SU-DHL-6 (cell line): Measurements from ENCODE around the gene GLOD5.

Source experiments
- H2AFZ ChIP-seq: fragments of 200-600 bp; sonication (generic); 2 replicates; pipeline ENCODE4 v1.6.1; 2014; ENCODE audit warnings: low read depth, mild to moderate bottlenecking, moderate library complexity, mixed read lengths, antibody characterized with exemption, low read length; ENCODE audit not compliant: severe bottlenecking
- H3F3A ChIP-seq: fragments of 200-600 bp; shearing (Covaris generic); 2 replicates; pipeline ENCODE4 v1.6.0; 2016; ENCODE audit warnings: antibody characterized with exemption, mild to moderate bottlenecking; ENCODE audit not compliant: insufficient read depth
- H3K27ac ChIP-seq: fragments of 200-600 bp; sonication (generic); 2 replicates; pipeline ENCODE4 v1.5.1; 2016; ENCODE audit warnings: low read depth, mild to moderate bottlenecking, low read length, moderate library complexity, mixed read lengths
- H3K27me3 ChIP-seq: fragments of 200-600 bp; sonication (generic), shearing (Covaris generic); 2 replicates; pipeline ENCODE4 v1.6.0; 2014; ENCODE audit warnings: mild to moderate bottlenecking, low read length
- H3K36me3 ChIP-seq: fragments of 200-600 bp; sonication (generic); 2 replicates; pipeline ENCODE4 v1.6.1; 2014; ENCODE audit warnings: mild to moderate bottlenecking, low read length, mixed read lengths
- H3K4me2 ChIP-seq: fragments of 300-600, 200-600 bp; shearing (Covaris generic), sonication (generic); 2 replicates; pipeline ENCODE4 v1.6.0; 2014; ENCODE audit warnings: low read length, low read depth, mild to moderate bottlenecking; ENCODE audit not compliant: poor library complexity, severe bottlenecking
- H3K4me3 ChIP-seq: fragments of 200-600 bp; sonication (generic); 2 replicates; pipeline ENCODE4 v1.5.1; 2014; ENCODE audit warnings: antibody characterized with exemption, low read length, mild to moderate bottlenecking, mixed read lengths; ENCODE audit not compliant: insufficient read depth, poor library complexity, severe bottlenecking
- H3K79me2 ChIP-seq: fragments of 200-600 bp; sonication (generic); 2 replicates; pipeline ENCODE4 v1.6.1; 2014; ENCODE audit warnings: mild to moderate bottlenecking, low read length, moderate library complexity; ENCODE audit not compliant: insufficient read depth
- H3K9ac ChIP-seq: fragments of 200-600 bp; sonication (generic); 2 replicates; pipeline ENCODE4 v1.7.0; 2014; ENCODE audit warnings: mild to moderate bottlenecking, low read length
- H3K9me2 ChIP-seq: fragments of 200-600 bp; sonication (generic); replicated peaks from 2 replicates; pipeline ENCODE4 v1.6.1; 2014; ENCODE audit warnings: low read length; ENCODE audit not compliant: insufficient read depth
- H3K9me3 ChIP-seq: fragments of 200-600 bp; sonication (generic); 2 replicates; pipeline ENCODE4 v1.6.1; 2014; ENCODE audit warnings: low read length, mixed read lengths; ENCODE audit not compliant: insufficient read depth
- H4K20me1 ChIP-seq: fragments of 200-600 bp; sonication (generic); 2 replicates; pipeline ENCODE4 v1.6.1; 2014; ENCODE audit warnings: low read depth, mild to moderate bottlenecking, antibody characterized with exemption, low read length, moderate library complexity, mixed read lengths
- CTCF ChIP-seq: fragments of 200-600 bp; sonication (generic); IDR thresholded peaks from one replicate; pipeline ENCODE4 v1.5.1; 2017; ENCODE audit warnings: antibody characterized with exemption, mild to moderate bottlenecking, low read length, moderate library complexity; ENCODE audit not compliant: insufficient read depth, poor library complexity, severe bottlenecking
- EZH2phosphoT487 ChIP-seq: fragments of 200-600 bp; sonication (generic), shearing (Covaris generic); conservative IDR thresholded peaks from 2 replicates; pipeline ENCODE4 v1.6.1; 2018; ENCODE audit warnings: mild to moderate bottlenecking, antibody characterized with exemption, low read length, moderate library complexity, mixed read lengths

The GLOD5 gene

DNA sequence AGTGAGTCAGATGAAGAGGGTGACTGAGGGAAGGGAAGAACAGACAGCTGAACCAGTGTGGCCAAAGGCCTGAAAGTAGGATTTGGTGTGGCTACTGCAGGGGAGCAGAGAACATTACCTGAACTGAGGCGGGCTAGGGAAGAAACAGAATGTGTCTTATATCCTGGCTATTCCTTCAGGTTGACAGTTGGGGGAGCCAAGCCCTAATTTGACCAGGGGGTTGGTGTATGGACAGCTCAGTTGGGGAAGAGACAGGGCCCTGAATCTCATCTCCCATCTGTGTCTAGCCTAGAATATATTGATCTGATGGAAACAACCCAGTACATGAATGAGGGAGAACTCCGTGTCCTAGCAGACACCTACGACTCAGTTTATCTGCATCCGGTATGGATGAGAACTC lies 44.5 kb downstream of the GLOD5 start:
- H2AFZ ChIP-seq: no peak overlapping the region
- H3K9me2 ChIP-seq: no peaks in the 10 kb centered on the region
- no peaks in the 10 kb centered on the region for H3K36me3 ChIP-seq
- H3K27me3 ChIP-seq: no peaks in the 10 kb centered on the region
- no peaks in the 10 kb centered on the region for H3K9me3 ChIP-seq
- TF ChIP-seq EZH2phosphoT487 (no peak), CTCF (no peak)
- no peaks in the 10 kb centered on the region for H4K20me1 ChIP-seq
- H3F3A ChIP-seq: no peaks in the 10 kb centered on the region
- H3K79me2 ChIP-seq: no peaks in the 10 kb centered on the region
- no peak overlapping the region for H3K4me2 ChIP-seq
- H3K4me3 ChIP-seq: no peak overlapping the region
- H3K27ac ChIP-seq: no peak overlapping the region
- no peak overlapping the region for H3K9ac ChIP-seq

- no peaks in the 10 kb centered on the region for H3K27me3 ChIP-seq
- H3K79me2 ChIP-seq: no peaks in the 10 kb centered on the region
- H3K4me3 ChIP-seq: no peak overlapping the region
- H3K9me2 ChIP-seq: no peaks in the 10 kb centered on the region
- H3K9ac ChIP-seq: no peak overlapping the region
- no peaks in the 10 kb centered on the region for H3K9me3 ChIP-seq
- H4K20me1 ChIP-seq: no peaks in the 10 kb centered on the region
- H2AFZ ChIP-seq: no peak overlapping the region
- no peak overlapping the region for H3K27ac ChIP-seq
- H3K4me2 ChIP-seq: no peak overlapping the region
- TF ChIP-seq EZH2phosphoT487 (no peak), CTCF (no peak)
- no peaks in the 10 kb centered on the region for H3F3A ChIP-seq
- H3K36me3 ChIP-seq: no peaks in the 10 kb centered on the region
These were observed 52.1 kb downstream of the GLOD5 start for GRCh38 chrX:48813644-48814043.

- H3K27ac ChIP-seq: no peak overlapping the region
- H3K4me2 ChIP-seq: no peak overlapping the region
- no peak overlapping the region for H2AFZ ChIP-seq
- TF ChIP-seq CTCF (no peak), EZH2phosphoT487 (no peak)
- no peaks in the 10 kb centered on the region for H3K36me3 ChIP-seq
- H3K4me3 ChIP-seq: no peak overlapping the region
- H4K20me1 ChIP-seq: no peaks in the 10 kb centered on the region
- no peak overlapping the region for H3K9ac ChIP-seq
- no peaks in the 10 kb centered on the region for H3K27me3 ChIP-seq
- no peaks in the 10 kb centered on the region for H3K9me3 ChIP-seq
- no peaks in the 10 kb centered on the region for H3F3A ChIP-seq
- H3K9me2 ChIP-seq: no peaks in the 10 kb centered on the region
- no peaks in the 10 kb centered on the region for H3K79me2 ChIP-seq
These were observed 53.2 kb downstream of the GLOD5 start for GRCh38 chrX:48814722-48815121.

- H3K27me3 ChIP-seq: no peaks in the 10 kb centered on the region
- H4K20me1 ChIP-seq: no peaks in the 10 kb centered on the region
- H3K9me3 ChIP-seq: no peaks in the 10 kb centered on the region
- no peak overlapping the region for H3K9ac ChIP-seq
- no peaks in the 10 kb centered on the region for H3K36me3 ChIP-seq
- no peaks in the 10 kb centered on the region for H3K79me2 ChIP-seq
- H3K27ac ChIP-seq: no peak overlapping the region
- TF ChIP-seq CTCF: no peak
- TF ChIP-seq EZH2phosphoT487: no peak
- no peak overlapping the region for H3K4me3 ChIP-seq
- no peaks in the 10 kb centered on the region for H3F3A ChIP-seq
- H3K4me2 ChIP-seq: no peak overlapping the region
- H2AFZ ChIP-seq: no peak overlapping the region
- H3K9me2 ChIP-seq: no peaks in the 10 kb centered on the region
These were observed 53.7 kb downstream of the GLOD5 start for GRCh38 chrX:48815266-48815665.
